HG02798 (cell line): ENCODE results near the gene NFILZ.

Source experiments
- ATAC-seq: cut with Tn5 transposase; IDR thresholded peaks from one replicate; pipeline ENCODE4 v1.9.1; 2021; ENCODE audit warnings: mild to moderate bottlenecking; ENCODE audit not compliant: unreplicated experiment, poor library complexity

The NFILZ gene

GRCh38 chr19:8629996-8630683 is at the start of gene NFILZ:
Gene NFILZ, plus strand, starts transcription at chr19:8630633. Its CDS starts 46,133 bp downstream, at chr19:8676766.
- no peak for ATAC-seq

- ATAC-seq: peak; percentile 40
Measured at GRCh38 chr19:8580710-8581281, 49.6 kb upstream of the NFILZ start.

- no peak for ATAC-seq
Measured at GRCh38 chr19:8584965-8585893, 45.2 kb upstream of the NFILZ start.

- ATAC-seq: no peak
Measured at GRCh38 chr19:8585894-8586750, 44.3 kb upstream of the NFILZ start.

- ATAC-seq: no peak
Measured at GRCh38 chr19:8589177-8589714, 41.2 kb upstream of the NFILZ start.

GRCh38 chr19:8592231-8593009 is 38.0 kb upstream of the NFILZ start:
- no peak for ATAC-seq

- no peak for ATAC-seq
Measured at GRCh38 chr19:8593931-8594330, 36.5 kb upstream of the NFILZ start.

- ATAC-seq: no peak
Measured at GRCh38 chr19:8595651-8596050, 34.8 kb upstream of the NFILZ start.

GRCh38 chr19:8596168-8596567 is 34.3 kb upstream of the NFILZ start:
- no peak for ATAC-seq

- ATAC-seq: no peak
Measured at GRCh38 chr19:8600064-8600463, 30.4 kb upstream of the NFILZ start.

- ATAC-seq: no peak
Measured at GRCh38 chr19:8600816-8601215, 29.6 kb upstream of the NFILZ start.

GRCh38 chr19:8601796-8602195 is 28.6 kb upstream of the NFILZ start:
- ATAC-seq: no peak

GRCh38 chr19:8605514-8605913 is 24.9 kb upstream of the NFILZ start:
- ATAC-seq: no peak

- no peak for ATAC-seq
Measured at GRCh38 chr19:8607386-8607785, 23.0 kb upstream of the NFILZ start.

GRCh38 chr19:8608941-8609278 is 21.5 kb upstream of the NFILZ start:
- no peak for ATAC-seq

- ATAC-seq: no peak
Measured at GRCh38 chr19:8609279-8610040, 21.0 kb upstream of the NFILZ start.

- ATAC-seq: no peak
Measured at GRCh38 chr19:8610041-8610935, 20.1 kb upstream of the NFILZ start, which contains the start of gene ADAMTS10. Gene ADAMTS10, minus strand, starts transcription at chr19:8610715. Its CDS starts 5,005 bp downstream, at chr19:8605710.

- ATAC-seq: no peak
Measured at GRCh38 chr19:8610936-8611300, 19.5 kb upstream of the NFILZ start.
